ENCODE data around the gene VWA2.

Gene VWA2

DNA sequence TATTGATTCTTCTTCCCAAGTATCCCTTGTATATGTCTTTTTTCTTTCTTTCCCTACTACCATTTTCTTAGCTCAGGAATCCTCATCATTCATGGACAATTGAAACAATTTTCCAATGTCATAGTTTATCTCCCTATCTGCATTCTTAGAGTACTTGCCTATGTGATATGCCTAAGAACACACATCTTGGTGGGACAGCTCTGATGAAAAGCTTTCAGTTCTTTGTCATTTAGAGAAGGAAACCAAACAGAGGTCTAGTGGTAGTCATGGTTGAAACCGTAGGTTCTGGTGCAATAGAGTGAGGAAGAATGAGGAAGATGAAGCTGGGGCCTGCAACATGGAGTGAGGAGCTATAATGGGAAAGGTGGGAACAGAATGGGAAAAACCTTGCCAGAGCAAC lies 31.7 kb upstream of the VWA2 start:
- H3K9me2 ChIP-seq (replicated peaks; ENCODE audit: low read depth, low read length), result no peaks in the 10 kb centered on the region
- no peak overlapping the region for H3K4me2 ChIP-seq (ENCODE audit: low read depth, low read length, poor library complexity, severe bottlenecking)
- no peaks in the 10 kb centered on the region for H3K4me1 ChIP-seq (ENCODE audit: insufficient read depth, low read length, poor library complexity, severe bottlenecking)
- no peak overlapping the region for H2AFZ ChIP-seq (ENCODE audit: low read length)
- H3K9me3 ChIP-seq (ENCODE audit: insufficient read depth, low read depth, low read length), result no peaks in the 10 kb centered on the region
- H3K9ac ChIP-seq (ENCODE audit: low read depth, low read length, poor library complexity, severe bottlenecking), result no peak overlapping the region
- peaks cover 34% of the 10 kb centered on the region for H3K27me3 ChIP-seq (ENCODE audit: insufficient read depth, low read length, poor library complexity, severe bottlenecking)
- no peaks in the 10 kb centered on the region for H3K79me2 ChIP-seq (ENCODE audit: insufficient read depth, low read length)
- TF ChIP-seq, protein P1, sequence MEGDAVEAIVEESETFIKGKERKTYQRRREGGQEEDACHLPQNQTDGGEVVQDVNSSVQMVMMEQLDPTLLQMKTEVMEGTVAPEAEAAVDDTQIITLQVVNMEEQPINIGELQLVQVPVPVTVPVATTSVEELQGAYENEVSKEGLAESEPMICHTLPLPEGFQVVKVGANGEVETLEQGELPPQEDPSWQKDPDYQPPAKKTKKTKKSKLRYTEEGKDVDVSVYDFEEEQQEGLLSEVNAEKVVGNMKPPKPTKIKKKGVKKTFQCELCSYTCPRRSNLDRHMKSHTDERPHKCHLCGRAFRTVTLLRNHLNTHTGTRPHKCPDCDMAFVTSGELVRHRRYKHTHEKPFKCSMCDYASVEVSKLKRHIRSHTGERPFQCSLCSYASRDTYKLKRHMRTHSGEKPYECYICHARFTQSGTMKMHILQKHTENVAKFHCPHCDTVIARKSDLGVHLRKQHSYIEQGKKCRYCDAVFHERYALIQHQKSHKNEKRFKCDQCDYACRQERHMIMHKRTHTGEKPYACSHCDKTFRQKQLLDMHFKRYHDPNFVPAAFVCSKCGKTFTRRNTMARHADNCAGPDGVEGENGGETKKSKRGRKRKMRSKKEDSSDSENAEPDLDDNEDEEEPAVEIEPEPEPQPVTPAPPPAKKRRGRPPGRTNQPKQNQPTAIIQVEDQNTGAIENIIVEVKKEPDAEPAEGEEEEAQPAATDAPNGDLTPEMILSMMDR (conservative IDR thresholded peaks at IDR 0.05; ENCODE audit: low read length), result no peak
- TF ChIP-seq EZH2phosphoT487 (IDR thresholded peaks at IDR 0.05; ENCODE audit: borderline replicate concordance), result no peak
- no peak overlapping the region for H3K4me3 ChIP-seq (ENCODE audit: low read length, poor library complexity, severe bottlenecking)
- H3K36me3 ChIP-seq (ENCODE audit: insufficient read depth, low read length), result no peaks in the 10 kb centered on the region
- H4K20me1 ChIP-seq (ENCODE audit: insufficient read depth, low read length, poor library complexity, severe bottlenecking), result no peaks in the 10 kb centered on the region
- no peaks in the 10 kb centered on the region for H3F3A ChIP-seq (ENCODE audit: low read depth)

DNA sequence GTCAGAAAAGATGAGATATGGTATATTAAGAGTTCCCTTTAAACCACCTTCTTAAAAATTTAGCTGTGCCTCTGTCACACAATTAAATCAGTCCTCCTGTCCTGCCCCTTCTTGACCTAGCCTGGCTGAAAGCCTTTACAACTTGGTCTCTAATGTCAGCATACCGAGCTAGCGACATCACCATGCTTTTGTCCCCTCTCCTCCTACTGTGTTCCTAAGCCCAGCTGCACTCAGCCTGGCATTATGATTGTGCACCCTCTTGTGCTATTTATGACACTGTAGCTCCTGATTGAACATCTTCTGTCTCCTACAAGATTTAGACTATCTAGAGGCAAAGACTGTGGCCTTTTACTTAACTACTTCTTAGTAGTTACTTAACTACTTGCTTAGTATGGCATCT lies 30.7 kb upstream of the VWA2 start:
- H3F3A ChIP-seq (ENCODE audit: low read depth), result no peaks in the 10 kb centered on the region
- no peak overlapping the region for H3K9ac ChIP-seq (ENCODE audit: low read depth, low read length, poor library complexity, severe bottlenecking)
- no peak overlapping the region for H3K4me2 ChIP-seq (ENCODE audit: low read depth, low read length, poor library complexity, severe bottlenecking)
- H3K4me3 ChIP-seq (ENCODE audit: low read length, poor library complexity, severe bottlenecking), result no peak overlapping the region
- H3K4me1 ChIP-seq (ENCODE audit: insufficient read depth, low read length, poor library complexity, severe bottlenecking), result no peaks in the 10 kb centered on the region
- no peaks in the 10 kb centered on the region for H3K9me3 ChIP-seq (ENCODE audit: insufficient read depth, low read depth, low read length)
- H3K9me2 ChIP-seq (replicated peaks; ENCODE audit: low read depth, low read length), result no peaks in the 10 kb centered on the region
- no peaks in the 10 kb centered on the region for H4K20me1 ChIP-seq (ENCODE audit: insufficient read depth, low read length, poor library complexity, severe bottlenecking)
- no peaks in the 10 kb centered on the region for H3K36me3 ChIP-seq (ENCODE audit: insufficient read depth, low read length)
- H3K79me2 ChIP-seq (ENCODE audit: insufficient read depth, low read length), result no peaks in the 10 kb centered on the region
- no peak overlapping the region for H2AFZ ChIP-seq (ENCODE audit: low read length)
- H3K27me3 ChIP-seq (ENCODE audit: insufficient read depth, low read length, poor library complexity, severe bottlenecking), result peaks cover 26% of the 10 kb centered on the region
- no peak for TF ChIP-seq EZH2phosphoT487 (IDR thresholded peaks at IDR 0.05; ENCODE audit: borderline replicate concordance)
- TF ChIP-seq, protein P1 (conservative IDR thresholded peaks at IDR 0.05; ENCODE audit: low read length), result no peak

DNA sequence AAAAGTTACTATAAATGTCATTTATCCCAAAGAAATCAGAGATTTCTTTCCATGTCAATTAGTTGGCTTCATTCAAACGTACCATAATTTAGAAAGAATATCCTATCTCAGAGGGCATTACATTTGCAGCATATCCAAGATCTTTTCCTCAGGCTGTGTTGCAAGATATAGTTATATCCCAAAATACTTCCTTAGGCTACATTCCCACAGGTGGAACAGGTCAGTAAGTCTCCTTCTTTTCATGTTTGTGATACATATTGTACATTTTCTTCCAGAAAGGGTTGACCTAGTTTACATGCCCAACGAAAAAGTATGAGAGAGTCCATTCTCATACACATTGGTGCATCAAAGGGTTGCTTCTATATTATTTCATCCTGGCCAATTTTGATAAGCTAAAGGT lies 26.9 kb upstream of the VWA2 start:
- TF ChIP-seq, protein P1 (conservative IDR thresholded peaks at IDR 0.05; ENCODE audit: low read length), result no peak
- H3K4me3 ChIP-seq (ENCODE audit: low read length, poor library complexity, severe bottlenecking), result no peak overlapping the region
- H3F3A ChIP-seq (ENCODE audit: low read depth), result no peaks in the 10 kb centered on the region
- H3K4me1 ChIP-seq (ENCODE audit: insufficient read depth, low read length, poor library complexity, severe bottlenecking), result no peaks in the 10 kb centered on the region
- H3K4me2 ChIP-seq (ENCODE audit: low read depth, low read length, poor library complexity, severe bottlenecking), result no peak overlapping the region
- no peaks in the 10 kb centered on the region for H3K9me3 ChIP-seq (ENCODE audit: insufficient read depth, low read depth, low read length)
- no peak overlapping the region for H2AFZ ChIP-seq (ENCODE audit: low read length)
- no peaks in the 10 kb centered on the region for H3K79me2 ChIP-seq (ENCODE audit: insufficient read depth, low read length)
- H3K27me3 ChIP-seq (ENCODE audit: insufficient read depth, low read length, poor library complexity, severe bottlenecking), result peaks cover 6% of the 10 kb centered on the region
- H3K36me3 ChIP-seq (ENCODE audit: insufficient read depth, low read length), result no peaks in the 10 kb centered on the region
- no peak overlapping the region for H3K9ac ChIP-seq (ENCODE audit: low read depth, low read length, poor library complexity, severe bottlenecking)
- H4K20me1 ChIP-seq (ENCODE audit: insufficient read depth, low read length, poor library complexity, severe bottlenecking), result no peaks in the 10 kb centered on the region
- no peaks in the 10 kb centered on the region for H3K9me2 ChIP-seq (replicated peaks; ENCODE audit: low read depth, low read length)
